Measurements from ENCODE around the gene ARMCX1.
"Not testable (repeated sequence)": the region's sequence is repeated elsewhere in the genome, so short reads cannot be mapped to it uniquely, and the experiment has no call there.

ARMCX1 gene

GRCh38 chrX:101550362-101550750, at the start of gene ARMCX1:
TSS of gene ARMCX1 (plus strand) at chrX:101550547. CDS start at chrX:101552931, 2,384 bp downstream.
- no peak for DNase-seq (ENCODE audit: low read depth in 1 of 2, low spot score in 1 of 2)

GRCh38 chrX:101502929-101503328, 47.4 kb upstream of the ARMCX1 start:
- DNase-seq (ENCODE audit: low read depth in 1 of 2, low spot score in 1 of 2), result not testable (repeated sequence)

DNA sequence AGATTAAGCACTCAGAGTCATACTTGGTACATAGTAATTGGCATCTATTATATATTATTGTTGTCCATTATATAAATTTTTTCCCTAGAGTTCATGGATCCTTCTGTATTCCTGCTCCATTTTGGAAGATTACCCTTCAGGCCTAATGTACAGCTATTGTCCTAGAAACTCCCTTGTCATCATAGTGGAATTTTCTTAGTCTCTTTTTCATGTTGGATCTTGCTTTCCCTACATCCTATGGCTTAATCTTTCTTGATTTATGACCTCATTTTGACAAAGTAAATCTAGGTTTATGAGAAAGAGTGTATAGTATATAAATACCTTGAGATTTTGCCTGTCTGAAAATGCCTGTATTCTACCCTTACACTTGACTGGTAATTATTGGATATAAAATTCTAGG, 43.0 kb upstream of the ARMCX1 start:
- no peak for DNase-seq (ENCODE audit: low read depth in 1 of 2, low spot score in 1 of 2)

GRCh38 chrX:101507986-101508385, 42.4 kb upstream of the ARMCX1 start:
- DNase-seq (ENCODE audit: low read depth in 1 of 2, low spot score in 1 of 2), result no peak

GRCh38 chrX:101530944-101531343, 19.4 kb upstream of the ARMCX1 start:
- no peak for DNase-seq (ENCODE audit: low read depth in 1 of 2, low spot score in 1 of 2)

DNA sequence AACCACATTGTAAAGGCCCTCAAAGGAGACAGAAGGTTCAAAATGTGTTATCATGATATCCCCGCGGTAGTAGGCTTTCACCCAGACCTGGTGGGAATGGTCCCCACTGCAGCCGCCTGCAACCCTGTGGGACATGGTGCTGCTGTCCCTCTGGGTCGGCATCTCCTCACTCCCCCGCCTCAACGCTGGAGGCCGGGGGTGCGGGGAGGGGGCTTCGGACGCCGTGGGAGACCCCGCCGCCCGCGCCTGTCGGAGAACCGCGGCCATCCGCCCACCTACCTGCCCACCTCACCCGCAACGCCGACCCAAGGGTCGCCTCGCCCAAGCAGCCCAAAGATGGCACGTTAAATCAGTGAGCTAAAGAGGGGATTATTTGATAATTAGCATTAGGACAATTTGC, 11.2 kb upstream of the ARMCX1 start:
- no peak for DNase-seq (ENCODE audit: low read depth in 1 of 2, low spot score in 1 of 2)

DNA sequence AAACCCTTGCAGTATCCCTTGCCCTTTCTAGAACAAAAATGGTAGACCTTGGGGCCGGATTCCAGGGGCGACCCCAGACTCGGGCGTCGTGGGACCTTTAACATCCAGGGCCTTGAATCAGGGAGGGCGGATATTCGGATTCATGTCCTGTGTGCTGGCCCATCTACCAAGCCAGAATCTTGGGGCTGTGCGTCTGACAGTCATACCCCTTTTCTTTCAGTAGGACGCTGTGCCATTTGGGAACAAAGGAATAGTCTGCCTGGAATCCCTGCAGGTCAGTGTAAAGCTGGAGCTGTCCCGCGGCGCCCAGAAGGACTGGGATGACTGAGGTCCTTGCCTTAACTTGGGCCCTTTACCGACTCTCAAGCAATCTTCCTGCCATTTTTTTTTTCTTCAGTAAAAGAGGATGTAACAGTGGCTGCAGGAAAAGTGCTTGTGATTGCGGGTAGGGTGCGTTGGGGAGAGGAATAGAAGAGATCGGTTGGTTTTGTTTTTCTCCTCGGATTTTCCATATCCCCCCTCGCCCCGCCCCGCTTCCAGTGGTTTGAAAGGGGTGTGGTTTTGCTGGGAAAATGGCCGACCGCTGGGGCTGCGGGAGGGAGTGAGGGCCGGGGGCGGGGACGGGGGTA, 518 bp downstream of the ARMCX1 start:
- DNase-seq (ENCODE audit: low read depth in 1 of 2, low spot score in 1 of 2), result no peak

DNA sequence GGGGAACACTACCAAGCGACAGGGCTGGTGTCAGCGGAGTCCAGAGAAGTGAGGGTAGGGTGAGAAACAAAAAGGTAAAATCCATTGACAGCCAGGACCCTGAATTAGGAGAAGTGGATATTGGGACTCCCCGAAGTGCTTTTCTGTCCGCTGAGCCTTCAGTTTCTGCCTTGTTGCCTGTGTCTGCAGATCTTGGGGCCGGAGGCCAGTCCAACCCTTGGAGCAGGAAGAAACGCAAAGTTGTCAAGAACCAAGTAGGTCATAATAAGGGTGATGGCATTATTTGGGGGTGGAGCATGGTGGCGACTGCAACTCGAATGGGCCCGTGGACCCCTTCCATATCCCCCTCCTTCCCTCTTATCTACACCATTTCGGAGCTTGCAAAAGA, 1.0 kb downstream of the ARMCX1 start:
- no peak for DNase-seq (ENCODE audit: low read depth in 1 of 2, low spot score in 1 of 2)

GRCh38 chrX:101552714-101553113, 2.4 kb downstream of the ARMCX1 start:
- DNase-seq (ENCODE audit: low read depth in 1 of 2, low spot score in 1 of 2), result no peak

DNA sequence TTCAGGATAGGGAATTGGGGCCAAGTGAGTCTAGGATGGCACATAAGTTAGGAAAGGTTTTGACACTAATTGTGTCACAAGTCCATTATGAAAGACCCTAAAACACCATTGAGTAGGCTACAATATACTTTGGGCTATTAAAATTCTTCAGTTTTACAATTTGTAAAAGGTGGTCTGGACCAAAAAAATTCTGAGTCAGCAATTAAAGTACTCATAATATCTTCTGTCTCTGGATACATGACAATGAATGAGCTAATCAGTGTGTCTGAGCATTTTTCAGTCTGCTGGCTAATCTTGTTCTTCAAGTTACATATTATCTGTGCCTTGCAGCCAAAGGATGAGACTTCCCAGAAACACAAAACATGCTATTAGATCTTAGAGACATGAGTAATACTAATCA, 14.3 kb downstream of the ARMCX1 start:
- DNase-seq (ENCODE audit: low read depth in 1 of 2, low spot score in 1 of 2), result no peak

GRCh38 chrX:101595739-101596419, 45.5 kb downstream of the ARMCX1 start:
- DNase-seq (ENCODE audit: low read depth in 1 of 2, low spot score in 1 of 2), result no peak

DNA sequence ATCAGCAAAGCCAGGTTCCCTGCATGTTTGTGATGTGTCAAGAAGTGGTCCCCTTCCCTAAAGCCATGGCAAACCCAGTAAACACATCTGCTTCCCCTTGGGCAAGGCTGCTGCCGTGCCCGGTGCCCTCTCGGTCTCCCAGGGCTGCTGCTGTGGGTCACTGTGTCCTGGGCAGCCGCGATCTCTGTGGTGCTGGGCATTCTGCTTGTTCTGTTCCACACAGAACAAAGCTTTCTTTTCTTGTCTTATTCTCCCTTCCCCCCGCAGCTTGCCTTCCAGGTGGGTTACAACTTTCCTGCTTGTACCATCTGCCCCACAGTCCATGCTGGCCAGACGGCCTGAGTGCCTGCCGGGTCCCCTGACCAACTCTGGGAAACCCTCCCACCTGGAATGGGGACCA, 49.2 kb downstream of the ARMCX1 start:
- DNase-seq (ENCODE audit: low read depth in 1 of 2, low spot score in 1 of 2), result not testable (repeated sequence)

- DNase-seq (ENCODE audit: low read depth in 1 of 2, low spot score in 1 of 2), result no peak
Observed at GRCh38 chrX:101602077-101602476, 51.7 kb downstream of the ARMCX1 start.

Data from stimulated activated CD4-positive, alpha-beta T cell treated with anti-CD3 and anti-CD28 coated beads, Interleukin-15, amount 100 ng/mL, for 1 hour (primary cell).